VCaP (cell line): ENCODE data around the gene GJB3.

Experiments used
- H3K27ac ChIP-seq: fragments of 450-650 bp; 2 replicates; pipeline ENCODE4 v1.5.1; 2017
- TF ChIP-seq, protein P1 (sequence below): fragments of 450-650 bp; conservative IDR thresholded peaks from 2 replicates; pipeline ENCODE4 v1.5.1; 2017; ENCODE audit warnings: mild to moderate bottlenecking, moderate library complexity

Gene GJB3

GRCh38 chr1:34831721-34832246 lies 50.8 kb downstream of the GJB3 start:
- no peak overlapping the region for H3K27ac ChIP-seq
- TF ChIP-seq, protein P1, sequence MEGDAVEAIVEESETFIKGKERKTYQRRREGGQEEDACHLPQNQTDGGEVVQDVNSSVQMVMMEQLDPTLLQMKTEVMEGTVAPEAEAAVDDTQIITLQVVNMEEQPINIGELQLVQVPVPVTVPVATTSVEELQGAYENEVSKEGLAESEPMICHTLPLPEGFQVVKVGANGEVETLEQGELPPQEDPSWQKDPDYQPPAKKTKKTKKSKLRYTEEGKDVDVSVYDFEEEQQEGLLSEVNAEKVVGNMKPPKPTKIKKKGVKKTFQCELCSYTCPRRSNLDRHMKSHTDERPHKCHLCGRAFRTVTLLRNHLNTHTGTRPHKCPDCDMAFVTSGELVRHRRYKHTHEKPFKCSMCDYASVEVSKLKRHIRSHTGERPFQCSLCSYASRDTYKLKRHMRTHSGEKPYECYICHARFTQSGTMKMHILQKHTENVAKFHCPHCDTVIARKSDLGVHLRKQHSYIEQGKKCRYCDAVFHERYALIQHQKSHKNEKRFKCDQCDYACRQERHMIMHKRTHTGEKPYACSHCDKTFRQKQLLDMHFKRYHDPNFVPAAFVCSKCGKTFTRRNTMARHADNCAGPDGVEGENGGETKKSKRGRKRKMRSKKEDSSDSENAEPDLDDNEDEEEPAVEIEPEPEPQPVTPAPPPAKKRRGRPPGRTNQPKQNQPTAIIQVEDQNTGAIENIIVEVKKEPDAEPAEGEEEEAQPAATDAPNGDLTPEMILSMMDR: no peak

- H3K27ac ChIP-seq: no peak overlapping the region
- TF ChIP-seq, protein P1: no peak
These were observed 52.7 kb downstream of the GJB3 start for GRCh38 chr1:34833711-34834110.
